ENCODE data around the gene PRSS38.

The PRSS38 gene

DNA sequence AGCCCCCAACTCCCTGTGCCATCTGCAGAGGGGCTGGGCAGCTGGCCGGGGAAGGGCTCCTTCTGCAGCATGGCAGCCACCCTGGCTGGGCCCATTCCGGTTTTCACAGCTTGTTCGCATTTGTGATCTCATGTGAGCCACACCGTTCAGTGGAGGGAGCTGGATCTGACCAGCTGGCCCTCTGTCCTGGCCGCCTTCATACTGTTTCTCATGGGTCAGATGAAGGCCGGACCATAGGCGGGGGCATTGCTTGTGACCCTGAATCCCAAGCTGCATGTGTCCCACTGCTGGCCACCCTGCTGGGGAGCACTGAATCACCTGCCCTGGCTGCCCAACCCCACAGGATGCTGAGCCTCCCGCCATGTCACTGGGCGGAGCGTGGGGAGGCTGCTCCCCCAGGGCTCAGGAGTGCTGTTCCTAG is 36.4 kb upstream of the PRSS38 start:
- no peak for DNase-seq (ENCODE audit: low spot score)

DNA sequence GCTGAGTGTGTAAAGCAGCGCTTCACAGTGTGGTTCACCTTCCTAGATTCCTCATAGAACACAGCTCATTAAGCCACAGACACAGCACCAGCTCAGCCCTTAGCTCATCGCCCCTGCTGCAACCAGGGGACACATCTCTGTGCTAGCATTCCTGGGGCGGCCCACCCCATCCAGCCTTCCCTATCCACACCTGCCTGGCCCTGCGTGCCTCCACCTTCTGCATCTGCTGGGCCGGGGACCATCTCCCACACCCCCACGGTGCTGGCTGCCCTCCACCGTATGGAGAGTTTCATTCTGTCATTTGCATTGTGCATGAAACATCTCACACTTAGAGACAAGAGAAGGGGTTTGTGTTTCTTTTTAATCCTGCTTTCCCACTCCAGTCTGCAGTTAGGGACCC is 35.8 kb upstream of the PRSS38 start:
- DNase-seq (ENCODE audit: low spot score): no peak

GRCh38 chr1:227780101-227781044 is 35.1 kb upstream of the PRSS38 start:
- no peak for DNase-seq (ENCODE audit: low spot score)

GRCh38 chr1:227781314-227781930 is 34.1 kb upstream of the PRSS38 start:
- no peak for DNase-seq (ENCODE audit: low spot score)

GRCh38 chr1:227782226-227782625 is 33.2 kb upstream of the PRSS38 start:
- no peak for DNase-seq (ENCODE audit: low spot score)

- no peak for DNase-seq (ENCODE audit: low spot score)
Measured at GRCh38 chr1:227785094-227785804, 30.2 kb upstream of the PRSS38 start.

- no peak for DNase-seq (ENCODE audit: low spot score)
Measured at GRCh38 chr1:227785805-227786671, 29.4 kb upstream of the PRSS38 start.

GRCh38 chr1:227786673-227787512 is 28.6 kb upstream of the PRSS38 start:
- DNase-seq (ENCODE audit: low spot score): no peak

- peak; percentile 95 for DNase-seq (ENCODE audit: low spot score)
Measured at GRCh38 chr1:227787513-227788270, 27.8 kb upstream of the PRSS38 start.

GRCh38 chr1:227788271-227789083 is 27.0 kb upstream of the PRSS38 start:
- peak; percentile 46 for DNase-seq (ENCODE audit: low spot score)

GRCh38 chr1:227789084-227790033 is 26.1 kb upstream of the PRSS38 start:
- DNase-seq (ENCODE audit: low spot score): peak; percentile 31

DNA sequence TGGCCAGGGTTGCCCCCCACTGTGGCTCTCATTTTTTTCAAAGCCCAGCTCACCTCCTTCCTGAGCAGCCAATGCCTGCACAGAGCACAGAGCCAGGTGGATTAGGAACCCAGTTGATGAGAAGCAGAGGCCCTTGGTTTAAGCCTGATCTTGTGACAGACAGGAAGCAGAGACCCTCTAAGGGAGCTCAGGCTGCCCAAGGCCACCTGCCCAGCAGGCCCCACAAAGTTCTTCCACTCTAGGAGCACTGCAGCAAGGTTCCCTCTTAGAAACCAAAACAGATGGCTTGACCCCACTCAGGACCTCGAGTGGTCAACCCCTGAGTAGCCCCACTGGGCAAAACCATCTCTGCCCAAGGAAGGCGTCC is 25.5 kb upstream of the PRSS38 start:
- DNase-seq (ENCODE audit: low spot score): no peak

- no peak for DNase-seq (ENCODE audit: low spot score)
Measured at GRCh38 chr1:227790868-227791267, 24.6 kb upstream of the PRSS38 start.

DNA sequence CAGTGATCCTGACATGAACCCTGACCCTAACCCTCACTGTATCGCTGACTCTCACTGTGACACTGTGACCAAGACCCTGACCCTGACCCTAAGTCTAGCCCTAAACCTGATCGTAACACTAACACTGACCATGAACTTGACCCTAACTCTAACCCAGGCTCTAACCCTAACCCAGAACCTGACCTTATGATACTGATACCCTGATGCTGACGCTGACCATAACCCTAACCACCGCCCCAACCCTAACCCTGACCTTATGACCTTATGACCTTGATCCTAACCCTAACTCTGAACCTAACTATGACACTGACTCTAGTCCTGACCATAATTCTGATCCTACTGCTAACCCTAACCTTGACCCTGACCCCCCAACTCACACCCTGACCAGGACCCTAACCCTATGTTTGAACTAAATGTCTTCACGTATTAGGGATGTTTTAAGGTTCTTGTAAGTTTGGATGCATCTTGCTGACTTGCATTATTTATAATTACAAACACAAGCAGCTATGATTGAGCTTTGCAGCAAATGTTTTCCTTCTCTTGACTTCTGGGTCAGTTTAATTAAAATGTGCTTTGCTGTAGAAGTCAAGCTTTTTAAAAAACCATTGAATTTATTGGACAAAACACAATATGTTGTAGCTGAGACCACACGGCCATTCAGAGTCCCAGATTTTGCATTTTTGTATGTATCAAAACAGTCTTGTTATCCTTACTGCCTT is 23.9 kb upstream of the PRSS38 start:
- DNase-seq (ENCODE audit: low spot score): no peak

GRCh38 chr1:227792216-227793078 is 23.0 kb upstream of the PRSS38 start:
- no peak for DNase-seq (ENCODE audit: low spot score)

All from AG08395 (cell line).